GM19023 (cell line): ENCODE measurements around the gene CNOT10.

ENCODE experiments used
- ATAC-seq: cut with Tn5 transposase; IDR thresholded peaks from one replicate; pipeline ENCODE4 v1.9.1; 2021; ENCODE audit warnings: mild to moderate bottlenecking, moderate library complexity; ENCODE audit not compliant: unreplicated experiment

CNOT10 gene

DNA sequence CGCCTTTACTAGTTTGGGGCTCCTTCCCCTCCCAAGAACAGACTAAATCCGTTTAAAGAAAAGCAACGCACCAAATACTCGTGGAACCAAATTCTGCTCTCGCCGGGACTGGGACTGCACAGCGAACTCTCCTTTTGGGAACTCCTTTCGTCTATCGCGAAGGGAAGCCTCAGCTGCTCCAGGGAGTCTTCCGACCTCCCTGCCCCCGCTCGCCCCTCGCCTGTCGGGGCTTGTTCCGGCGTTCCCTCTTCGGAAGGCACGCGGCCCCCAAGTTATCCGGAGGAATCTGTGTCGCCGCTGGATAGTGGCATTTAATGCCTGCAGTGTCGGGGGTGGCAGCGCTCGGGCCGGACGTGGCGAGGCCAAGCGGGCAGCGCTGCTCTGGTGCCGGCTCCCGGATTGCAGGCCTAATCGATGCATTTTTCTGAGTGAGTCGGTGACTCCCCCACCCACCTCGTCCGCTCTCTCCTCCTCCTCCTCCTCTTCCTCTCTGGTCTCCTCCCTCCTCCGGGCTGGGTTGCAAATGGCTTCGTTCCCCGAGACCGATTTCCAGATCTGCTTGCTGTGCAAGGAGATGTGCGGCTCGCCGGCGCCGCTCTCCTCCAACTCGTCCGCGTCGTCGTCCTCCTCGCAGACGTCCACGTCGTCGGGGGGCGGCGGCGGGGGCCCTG lies 132.7 kb downstream of the CNOT10 start, which contains the start of gene TRIM71:
Gene TRIM71, plus strand, starts transcription at position 440 of the 671 bp plus-strand sequence. Its CDS starts 84 bp downstream, at position 524.
- no peak for ATAC-seq

DNA sequence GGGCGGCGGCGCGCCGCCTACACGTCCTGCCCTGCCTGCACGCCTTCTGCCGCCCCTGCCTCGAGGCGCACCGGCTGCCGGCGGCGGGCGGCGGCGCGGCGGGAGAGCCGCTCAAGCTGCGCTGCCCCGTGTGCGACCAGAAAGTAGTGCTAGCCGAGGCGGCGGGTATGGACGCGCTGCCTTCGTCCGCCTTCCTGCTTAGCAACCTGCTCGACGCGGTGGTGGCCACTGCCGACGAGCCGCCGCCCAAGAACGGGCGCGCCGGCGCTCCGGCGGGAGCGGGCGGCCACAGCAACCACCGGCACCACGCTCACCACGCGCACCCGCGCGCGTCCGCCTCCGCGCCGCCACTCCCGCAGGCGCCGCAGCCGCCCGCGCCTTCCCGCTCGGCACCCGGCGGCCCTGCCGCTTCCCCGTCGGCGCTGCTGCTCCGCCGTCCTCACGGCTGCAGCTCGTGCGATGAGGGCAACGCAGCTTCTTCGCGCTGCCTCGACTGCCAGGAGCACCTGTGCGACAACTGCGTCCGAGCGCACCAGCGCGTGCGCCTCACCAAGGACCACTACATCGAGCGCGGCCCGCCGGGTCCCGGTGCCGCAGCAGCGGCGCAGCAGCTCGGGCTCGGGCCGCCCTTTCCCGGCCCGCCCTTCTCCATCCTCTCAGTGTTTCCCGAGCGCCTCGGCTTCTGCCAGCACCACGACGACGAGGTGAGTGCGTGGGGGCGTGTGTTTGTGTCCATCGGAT lies 133.4 kb downstream of the CNOT10 start:
- no peak for ATAC-seq

DNA sequence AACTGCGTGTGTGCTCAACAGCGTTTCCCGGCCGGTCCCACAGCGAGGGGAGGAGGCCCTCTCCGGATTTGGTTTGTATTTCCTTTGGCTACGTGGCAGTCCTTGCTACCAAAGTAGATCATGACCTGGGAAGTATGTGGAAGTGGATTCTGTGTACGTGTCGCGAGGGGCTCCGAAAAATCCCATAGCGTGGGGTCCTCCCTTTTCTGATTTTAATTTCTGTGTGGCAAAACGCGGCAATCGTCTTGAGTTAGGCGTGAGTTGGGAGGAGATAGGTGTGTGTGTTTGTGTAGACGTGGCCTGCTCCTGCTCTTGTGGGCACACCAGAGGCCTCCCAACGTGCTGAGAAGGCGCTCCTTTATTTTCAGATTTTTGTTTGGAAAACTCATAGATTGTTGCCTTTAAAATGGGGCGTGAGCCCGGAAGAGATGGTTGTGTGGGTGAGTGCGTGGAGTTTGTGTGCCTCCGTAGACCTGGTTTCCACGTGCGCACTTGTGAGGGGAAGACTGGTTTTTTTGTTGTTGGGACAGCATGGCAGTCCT lies 134.1 kb downstream of the CNOT10 start:
- no peak for ATAC-seq

GRCh38 chr3:32819551-32820348 lies 134.8 kb downstream of the CNOT10 start:
- no peak for ATAC-seq

GRCh38 chr3:32820430-32820829 lies 135.4 kb downstream of the CNOT10 start:
- ATAC-seq, result no peak

DNA sequence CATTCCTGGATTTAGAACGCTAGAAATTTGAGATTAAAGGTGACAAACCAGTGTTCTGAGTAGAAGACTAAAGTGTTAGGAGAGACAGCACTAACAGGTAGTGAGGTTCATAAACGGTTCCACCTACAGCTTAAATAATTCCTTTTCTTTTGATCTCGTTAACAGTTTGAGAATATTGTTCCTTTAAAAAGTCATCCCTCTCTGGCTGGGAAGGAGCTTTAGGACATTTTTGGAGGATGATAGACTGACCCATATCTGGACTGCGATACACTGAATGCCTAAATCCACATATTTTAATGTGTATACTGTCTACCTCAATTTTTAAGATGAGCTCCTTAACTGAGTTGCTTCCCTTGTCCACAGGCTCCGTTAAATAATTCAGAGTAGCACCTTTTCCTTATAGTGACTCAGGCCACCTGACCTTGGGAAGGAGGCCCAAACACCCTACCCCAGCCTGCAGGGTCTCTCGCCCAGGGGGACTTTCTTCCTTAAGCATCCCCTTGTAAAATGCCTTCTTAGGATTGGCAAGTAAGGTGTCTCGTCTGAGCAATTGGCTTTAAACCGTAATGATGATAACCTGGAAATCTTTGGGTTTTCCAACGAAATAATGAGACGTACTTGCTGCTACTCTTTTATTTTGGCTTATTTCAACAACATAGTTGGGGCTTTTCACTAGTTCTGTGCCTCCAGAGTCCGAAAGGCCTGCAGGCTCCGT lies 136.1 kb downstream of the CNOT10 start:
- ATAC-seq, result no peak

DNA sequence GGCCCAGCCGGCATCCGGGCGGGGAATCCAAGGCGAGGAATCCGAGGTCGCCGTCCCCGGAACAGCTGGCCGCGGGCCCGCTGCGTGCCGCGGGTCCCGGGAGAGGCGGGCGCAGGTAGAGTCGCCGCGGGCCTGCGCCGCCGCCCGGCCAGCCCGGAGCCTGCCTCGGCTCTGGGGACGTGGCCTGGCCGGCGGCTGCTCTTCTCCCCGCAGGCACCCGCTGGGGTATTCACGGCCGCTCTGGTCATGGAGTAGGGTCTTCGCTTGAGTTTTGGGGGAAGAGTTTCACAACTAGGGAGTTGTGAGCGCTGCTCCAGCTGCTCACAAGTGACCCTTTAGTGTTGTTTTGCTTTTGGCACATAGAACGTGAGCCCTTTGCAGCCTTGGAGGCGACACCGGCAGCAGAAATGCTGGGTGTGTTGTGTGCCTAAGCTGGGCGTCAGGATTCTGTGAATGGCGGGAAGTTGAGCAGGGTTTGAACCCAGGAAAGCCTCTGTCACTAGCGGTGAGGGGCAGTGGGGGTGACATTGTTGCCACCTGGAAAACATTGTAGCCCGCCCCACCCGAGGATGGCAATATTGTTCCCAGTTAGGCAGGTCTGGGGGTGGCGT lies 136.8 kb downstream of the CNOT10 start:
- ATAC-seq, result no peak

- no peak for ATAC-seq
These were observed 137.9 kb downstream of the CNOT10 start for GRCh38 chr3:32822609-32823498.
